ENCODE measurements around the gene GSE1.

The GSE1 gene

GRCh38 chr16:85665373-85665740, 52.2 kb downstream of the GSE1 start:
- Histone ChIP-seq H3K4me1 (ENCODE audit: control insufficient read depth, insufficient read depth, low read length) (no peaks in the 10 kb centered on the region), H3K4me3 (ENCODE audit: low read length) (no peak overlapping the region), H3K9me3 (replicated peaks; ENCODE audit: low read length) (no peaks in the 10 kb centered on the region), H3K4me2 (ENCODE audit: low read length) (no peak overlapping the region), H3K9ac (ENCODE audit: low read depth, low read length) (no peak overlapping the region), H3K27me3 (ENCODE audit: control insufficient read depth, insufficient read depth, low read length) (no peaks in the 10 kb centered on the region), H3K36me3 (ENCODE audit: insufficient read depth, low read length) (peaks cover 71% of the 10 kb centered on the region)

- Histone ChIP-seq H3K4me2 (ENCODE audit: low read length) (no peak overlapping the region), H3K4me1 (ENCODE audit: control insufficient read depth, insufficient read depth, low read length) (no peaks in the 10 kb centered on the region), H3K36me3 (ENCODE audit: insufficient read depth, low read length) (peaks cover 77% of the 10 kb centered on the region), H3K4me3 (ENCODE audit: low read length) (no peak overlapping the region), H3K9me3 (replicated peaks; ENCODE audit: low read length) (no peaks in the 10 kb centered on the region), H3K27me3 (ENCODE audit: control insufficient read depth, insufficient read depth, low read length) (no peaks in the 10 kb centered on the region), H3K9ac (ENCODE audit: low read depth, low read length) (no peak overlapping the region)
These were observed 52.8 kb downstream of the GSE1 start for GRCh38 chr16:85665929-85666328.

GRCh38 chr16:85667261-85667660, 54.1 kb downstream of the GSE1 start:
- no peaks in the 10 kb centered on the region for H3K27me3 ChIP-seq (ENCODE audit: control insufficient read depth, insufficient read depth, low read length)
- H3K4me1 ChIP-seq (ENCODE audit: control insufficient read depth, insufficient read depth, low read length) = no peaks in the 10 kb centered on the region
- H3K9ac ChIP-seq (ENCODE audit: low read depth, low read length) = no peak overlapping the region
- H3K4me3 ChIP-seq (ENCODE audit: low read length) = no peak overlapping the region
- no peaks in the 10 kb centered on the region for H3K9me3 ChIP-seq (replicated peaks; ENCODE audit: low read length)
- H3K36me3 ChIP-seq (ENCODE audit: insufficient read depth, low read length) = peaks cover 85% of the 10 kb centered on the region
- no peak overlapping the region for H3K4me2 ChIP-seq (ENCODE audit: low read length)

- H3K27me3 ChIP-seq (ENCODE audit: control insufficient read depth, insufficient read depth, low read length) = no peaks in the 10 kb centered on the region
- H3K4me1 ChIP-seq (ENCODE audit: control insufficient read depth, insufficient read depth, low read length) = no peaks in the 10 kb centered on the region
- no peak overlapping the region for H3K9ac ChIP-seq (ENCODE audit: low read depth, low read length)
- no peak overlapping the region for H3K4me2 ChIP-seq (ENCODE audit: low read length)
- peaks cover 85% of the 10 kb centered on the region for H3K36me3 ChIP-seq (ENCODE audit: insufficient read depth, low read length)
- no peaks in the 10 kb centered on the region for H3K9me3 ChIP-seq (replicated peaks; ENCODE audit: low read length)
- H3K4me3 ChIP-seq (ENCODE audit: low read length) = no peak overlapping the region
These were observed 54.8 kb downstream of the GSE1 start for GRCh38 chr16:85667841-85668413.

- H3K27me3 ChIP-seq (ENCODE audit: control insufficient read depth, insufficient read depth, low read length) = no peaks in the 10 kb centered on the region
- no peak overlapping the region for H3K9ac ChIP-seq (ENCODE audit: low read depth, low read length)
- H3K9me3 ChIP-seq (replicated peaks; ENCODE audit: low read length) = no peaks in the 10 kb centered on the region
- H3K4me3 ChIP-seq (ENCODE audit: low read length) = no peak overlapping the region
- H3K36me3 ChIP-seq (ENCODE audit: insufficient read depth, low read length) = peaks cover 77% of the 10 kb centered on the region
- H3K4me1 ChIP-seq (ENCODE audit: control insufficient read depth, insufficient read depth, low read length) = peaks cover 5% of the 10 kb centered on the region
- no peak overlapping the region for H3K4me2 ChIP-seq (ENCODE audit: low read length)
These were observed 55.7 kb downstream of the GSE1 start for GRCh38 chr16:85668676-85669424.

GRCh38 chr16:85670840-85671239, 57.7 kb downstream of the GSE1 start:
- H3K9ac ChIP-seq (ENCODE audit: low read depth, low read length) = no peak overlapping the region
- peaks cover 69% of the 10 kb centered on the region for H3K36me3 ChIP-seq (ENCODE audit: insufficient read depth, low read length)

GRCh38 chr16:85673529-85674417, 60.7 kb downstream of the GSE1 start:
- no peaks in the 10 kb centered on the region for H3K27me3 ChIP-seq (ENCODE audit: control insufficient read depth, insufficient read depth, low read length)
- H3K36me3 ChIP-seq (ENCODE audit: insufficient read depth, low read length) = peaks cover 56% of the 10 kb centered on the region
- no peaks in the 10 kb centered on the region for H3K9me3 ChIP-seq (replicated peaks; ENCODE audit: low read length)
- H3K4me3 ChIP-seq (ENCODE audit: low read length) = no peak overlapping the region
- H3K4me1 ChIP-seq (ENCODE audit: control insufficient read depth, insufficient read depth, low read length) = peaks cover 15% of the 10 kb centered on the region
- peak overlapping the region; percentile 52 for H3K4me2 ChIP-seq (ENCODE audit: low read length)
- no peak overlapping the region for H3K9ac ChIP-seq (ENCODE audit: low read depth, low read length)

More at GRCh38 chr16:85670840-85671239, 57.7 kb downstream of the GSE1 start:
- H3K4me2 ChIP-seq (ENCODE audit: low read length) = no peak overlapping the region
- no peaks in the 10 kb centered on the region for H3K27me3 ChIP-seq (ENCODE audit: control insufficient read depth, insufficient read depth, low read length)
- peaks cover 15% of the 10 kb centered on the region for H3K4me1 ChIP-seq (ENCODE audit: control insufficient read depth, insufficient read depth, low read length)
- H3K4me3 ChIP-seq (ENCODE audit: low read length) = no peak overlapping the region
- H3K9me3 ChIP-seq (replicated peaks; ENCODE audit: low read length) = no peaks in the 10 kb centered on the region

- Histone ChIP-seq H3K36me3 (ENCODE audit: insufficient read depth, low read length) (peaks cover 56% of the 10 kb centered on the region), H3K4me2 (ENCODE audit: low read length) (peak overlapping the region; percentile 52)
These were observed 61.3 kb downstream of the GSE1 start for GRCh38 chr16:85674418-85674755.

GRCh38 chr16:85674828-85675227, 61.7 kb downstream of the GSE1 start:
- peaks cover 54% of the 10 kb centered on the region for H3K36me3 ChIP-seq (ENCODE audit: insufficient read depth, low read length)
- no peak overlapping the region for H3K4me3 ChIP-seq (ENCODE audit: low read length)
- H3K4me2 ChIP-seq (ENCODE audit: low read length) = no peak overlapping the region
- H3K9me3 ChIP-seq (replicated peaks; ENCODE audit: low read length) = no peaks in the 10 kb centered on the region
- H3K27me3 ChIP-seq (ENCODE audit: control insufficient read depth, insufficient read depth, low read length) = no peaks in the 10 kb centered on the region
- H3K9ac ChIP-seq (ENCODE audit: low read depth, low read length) = no peak overlapping the region
- peaks cover 15% of the 10 kb centered on the region for H3K4me1 ChIP-seq (ENCODE audit: control insufficient read depth, insufficient read depth, low read length)

More at GRCh38 chr16:85674418-85674755, 61.3 kb downstream of the GSE1 start:
- H3K4me3 ChIP-seq (ENCODE audit: low read length) = no peak overlapping the region
- H3K9ac ChIP-seq (ENCODE audit: low read depth, low read length) = no peak overlapping the region
- peaks cover 15% of the 10 kb centered on the region for H3K4me1 ChIP-seq (ENCODE audit: control insufficient read depth, insufficient read depth, low read length)
- no peaks in the 10 kb centered on the region for H3K9me3 ChIP-seq (replicated peaks; ENCODE audit: low read length)
- H3K27me3 ChIP-seq (ENCODE audit: control insufficient read depth, insufficient read depth, low read length) = no peaks in the 10 kb centered on the region

GRCh38 chr16:85675251-85675874, 62.2 kb downstream of the GSE1 start:
- Histone ChIP-seq H3K27me3 (ENCODE audit: control insufficient read depth, insufficient read depth, low read length) (no peaks in the 10 kb centered on the region), H3K4me2 (ENCODE audit: low read length) (no peak overlapping the region), H3K9me3 (replicated peaks; ENCODE audit: low read length) (no peaks in the 10 kb centered on the region), H3K36me3 (ENCODE audit: insufficient read depth, low read length) (peaks cover 53% of the 10 kb centered on the region), H3K9ac (ENCODE audit: low read depth, low read length) (no peak overlapping the region), H3K4me1 (ENCODE audit: control insufficient read depth, insufficient read depth, low read length) (peaks cover 15% of the 10 kb centered on the region), H3K4me3 (ENCODE audit: low read length) (no peak overlapping the region)

GRCh38 chr16:85676466-85676865, 63.3 kb downstream of the GSE1 start:
- Histone ChIP-seq H3K9me3 (replicated peaks; ENCODE audit: low read length) (no peaks in the 10 kb centered on the region), H3K4me2 (ENCODE audit: low read length) (no peak overlapping the region), H3K9ac (ENCODE audit: low read depth, low read length) (no peak overlapping the region), H3K27me3 (ENCODE audit: control insufficient read depth, insufficient read depth, low read length) (no peaks in the 10 kb centered on the region), H3K4me3 (ENCODE audit: low read length) (no peak overlapping the region), H3K36me3 (ENCODE audit: insufficient read depth, low read length) (peaks cover 49% of the 10 kb centered on the region), H3K4me1 (ENCODE audit: control insufficient read depth, insufficient read depth, low read length) (peaks cover 15% of the 10 kb centered on the region)

Data from skeletal muscle satellite cell (primary cell).